Dedifferentiated amniotic fluid mesenchymal stem cell (primary cell): ENCODE measurements around the gene MUC5B.

Experiments used
- DNase-seq: peaks from one replicate; pipeline ENCODE4 v3.0.0-alpha.2; 2016; ENCODE audit errors: extremely low spot score

MUC5B gene

GRCh38 chr11:1267441-1268100 lies 44.7 kb downstream of the MUC5B start:
- no peak for DNase-seq

DNA sequence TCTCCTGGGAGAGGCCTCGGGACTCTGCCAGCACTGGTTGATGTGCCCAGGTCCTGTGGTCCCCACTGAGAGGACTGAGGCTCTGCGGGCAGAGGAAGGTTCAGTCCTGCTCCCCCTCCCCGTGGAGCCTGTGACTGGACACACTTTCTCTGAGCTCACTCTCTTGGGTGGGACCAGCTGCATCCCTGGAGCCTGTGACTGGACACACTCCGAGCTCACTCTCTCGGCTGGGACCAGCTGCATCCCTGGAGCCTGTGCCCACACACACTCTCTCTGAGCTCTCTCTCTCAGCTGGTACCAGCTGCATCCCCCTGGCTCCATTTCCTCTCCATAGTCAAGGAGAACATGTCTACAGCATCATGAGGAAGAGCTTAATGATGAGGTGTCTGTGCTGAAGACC lies 47.1 kb downstream of the MUC5B start:
- no peak for DNase-seq

DNA sequence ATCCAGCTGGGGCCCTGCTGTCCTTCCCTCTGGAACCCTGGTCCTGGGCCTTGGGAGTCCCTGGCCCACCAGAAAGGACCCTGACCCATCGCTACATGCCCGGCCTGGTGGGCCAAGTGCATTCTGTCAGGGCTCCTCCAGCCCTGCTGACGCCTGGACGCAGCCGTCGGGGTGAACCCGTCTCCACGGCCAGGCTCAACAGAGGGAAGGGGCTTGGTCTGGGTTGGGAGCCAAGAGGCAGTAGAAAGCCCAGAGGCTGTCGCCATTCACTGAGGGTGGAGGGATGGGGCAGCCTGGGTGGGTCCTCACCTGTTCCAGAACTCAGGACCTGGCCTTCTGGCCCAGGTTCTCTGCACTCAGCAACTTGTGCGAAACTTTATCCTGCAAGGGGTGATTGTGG lies 47.6 kb downstream of the MUC5B start:
- DNase-seq, result no peak

DNA sequence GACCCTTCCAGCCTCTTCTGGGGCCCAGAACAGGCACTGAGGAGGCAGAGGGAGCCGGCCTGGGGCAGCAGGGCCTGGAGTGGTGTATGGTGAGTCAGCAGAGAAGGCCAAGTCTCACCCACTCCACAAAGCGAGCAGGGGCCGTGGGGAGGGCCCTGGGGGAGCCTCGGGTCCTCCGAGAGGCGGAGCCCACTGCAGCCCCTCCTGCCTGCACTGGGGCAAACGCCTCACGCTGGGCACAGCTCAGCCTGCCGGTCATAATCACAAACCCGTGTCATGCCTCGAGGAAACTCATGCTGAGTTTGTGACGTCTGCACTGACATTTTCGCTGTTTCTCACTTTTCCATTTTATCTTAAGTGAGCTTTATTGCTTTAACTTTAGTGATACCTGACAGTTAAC lies 48.1 kb downstream of the MUC5B start:
- no peak for DNase-seq

GRCh38 chr11:1271406-1271805 lies 48.5 kb downstream of the MUC5B start:
- DNase-seq, result no peak

DNA sequence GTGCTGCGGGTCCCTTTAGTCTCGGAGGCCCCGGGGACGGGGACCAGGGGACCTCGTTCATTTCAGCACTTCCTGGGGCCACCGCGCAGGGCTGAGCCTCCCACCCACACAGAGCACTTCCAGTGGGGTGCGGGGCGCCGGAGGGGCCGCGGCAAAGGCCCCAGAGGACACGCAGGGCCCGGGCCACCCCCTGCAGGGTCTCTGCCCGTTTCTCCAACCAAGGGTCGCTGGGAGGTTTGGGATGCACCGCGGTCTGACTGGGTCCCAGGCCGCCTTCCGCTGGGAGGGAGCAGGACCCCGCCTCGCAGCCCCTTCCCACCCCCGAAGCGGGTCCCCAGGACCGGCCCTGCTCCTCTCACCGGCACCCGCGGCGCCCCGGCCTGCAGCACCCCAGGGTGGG lies 49.1 kb downstream of the MUC5B start:
- DNase-seq, result no peak

DNA sequence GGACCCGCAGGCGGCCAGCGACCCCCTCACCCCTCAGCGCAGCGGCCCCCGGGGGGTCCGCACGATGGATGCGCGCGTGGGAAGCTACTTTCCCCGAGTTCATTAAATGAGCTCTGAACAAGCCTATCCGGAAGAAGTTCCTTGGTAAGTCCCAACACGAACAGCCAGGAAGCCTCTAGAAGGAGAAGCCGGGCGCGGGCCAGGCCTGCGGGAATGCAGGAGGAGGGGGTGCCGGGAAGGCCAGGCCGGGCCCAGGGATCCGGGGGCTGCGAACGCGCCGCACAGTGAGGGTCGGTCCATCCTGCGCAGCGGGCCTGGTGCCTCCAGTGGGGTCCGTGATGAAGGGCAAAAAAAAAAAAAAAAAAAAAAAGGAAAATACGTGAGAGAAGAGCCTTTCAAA lies 49.7 kb downstream of the MUC5B start:
- DNase-seq, result no peak

DNA sequence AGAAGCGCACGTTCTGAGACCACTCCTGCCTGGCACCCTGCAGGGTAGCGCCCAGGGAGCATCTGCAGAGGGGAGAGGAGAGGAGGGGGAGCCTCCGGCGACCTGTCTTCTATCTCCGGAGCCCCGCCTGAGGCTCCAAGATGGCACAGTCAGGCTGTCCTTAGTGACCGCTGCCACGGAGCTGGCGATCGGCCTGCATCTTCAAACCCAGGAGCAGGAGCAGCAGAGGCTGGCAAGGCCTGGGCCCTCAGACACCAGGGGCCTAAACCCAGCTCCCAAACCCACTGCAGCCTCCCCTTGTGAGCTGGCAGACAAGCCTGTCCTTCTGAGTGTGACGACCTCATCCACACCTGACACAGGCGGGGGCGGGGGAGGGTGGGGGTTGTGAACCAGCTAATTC lies 51.6 kb downstream of the MUC5B start:
- DNase-seq, result no peak

DNA sequence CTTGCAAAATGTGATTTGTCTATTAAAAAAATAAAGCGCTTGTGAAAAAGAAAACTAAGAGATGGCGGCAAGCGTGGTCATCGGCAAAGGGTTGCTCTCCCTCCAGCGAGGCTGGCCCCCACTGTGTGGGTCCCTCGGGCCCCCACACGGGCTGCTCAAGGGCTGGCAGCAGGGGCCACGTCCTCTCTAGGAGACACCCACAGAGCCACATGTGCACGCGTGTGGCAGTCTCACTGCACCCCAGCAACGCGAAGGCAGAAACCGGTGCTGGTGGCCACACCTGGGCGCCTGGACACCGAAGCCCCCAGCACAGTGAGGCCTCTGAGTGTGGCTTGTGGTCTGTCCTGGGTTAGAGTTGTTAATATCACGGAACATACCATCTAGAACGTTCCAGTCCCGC lies 52.2 kb downstream of the MUC5B start:
- no peak for DNase-seq

- no peak for DNase-seq
Measured at GRCh38 chr11:1276041-1276790, 53.4 kb downstream of the MUC5B start.

GRCh38 chr11:1276866-1277615 lies 54.2 kb downstream of the MUC5B start:
- no peak for DNase-seq

DNA sequence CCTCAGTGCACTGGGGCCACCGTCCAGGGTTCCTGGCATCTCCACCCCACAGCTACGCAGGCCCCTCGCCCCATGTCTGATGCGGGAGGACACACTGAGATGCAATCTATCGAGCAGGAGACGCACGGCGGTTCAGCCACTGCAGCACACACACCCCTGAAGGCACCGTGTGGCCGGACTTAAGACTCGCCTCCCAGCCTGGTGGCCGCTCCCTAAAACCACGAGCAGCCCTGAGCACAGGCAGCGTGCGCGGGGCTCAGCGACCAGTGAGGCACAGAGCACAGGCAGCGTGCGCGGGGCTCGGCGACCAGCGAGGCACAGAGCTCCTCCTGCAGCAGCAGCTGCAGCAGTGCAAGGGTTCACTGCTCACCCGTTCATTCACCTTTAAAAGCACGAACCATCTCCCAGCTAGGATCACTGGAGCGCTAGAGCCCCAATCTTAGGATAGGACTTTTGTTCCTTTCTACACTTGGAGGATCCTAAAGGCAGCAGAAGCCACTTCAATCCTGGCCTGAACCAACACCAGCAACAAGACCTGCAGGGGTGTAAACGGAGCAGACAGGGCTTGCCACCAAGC lies 55.2 kb downstream of the MUC5B start:
- no peak for DNase-seq

- no peak for DNase-seq
Measured at GRCh38 chr11:1278766-1279673, 56.2 kb downstream of the MUC5B start.

GRCh38 chr11:1279674-1280055 lies 56.8 kb downstream of the MUC5B start:
- DNase-seq, result no peak

DNA sequence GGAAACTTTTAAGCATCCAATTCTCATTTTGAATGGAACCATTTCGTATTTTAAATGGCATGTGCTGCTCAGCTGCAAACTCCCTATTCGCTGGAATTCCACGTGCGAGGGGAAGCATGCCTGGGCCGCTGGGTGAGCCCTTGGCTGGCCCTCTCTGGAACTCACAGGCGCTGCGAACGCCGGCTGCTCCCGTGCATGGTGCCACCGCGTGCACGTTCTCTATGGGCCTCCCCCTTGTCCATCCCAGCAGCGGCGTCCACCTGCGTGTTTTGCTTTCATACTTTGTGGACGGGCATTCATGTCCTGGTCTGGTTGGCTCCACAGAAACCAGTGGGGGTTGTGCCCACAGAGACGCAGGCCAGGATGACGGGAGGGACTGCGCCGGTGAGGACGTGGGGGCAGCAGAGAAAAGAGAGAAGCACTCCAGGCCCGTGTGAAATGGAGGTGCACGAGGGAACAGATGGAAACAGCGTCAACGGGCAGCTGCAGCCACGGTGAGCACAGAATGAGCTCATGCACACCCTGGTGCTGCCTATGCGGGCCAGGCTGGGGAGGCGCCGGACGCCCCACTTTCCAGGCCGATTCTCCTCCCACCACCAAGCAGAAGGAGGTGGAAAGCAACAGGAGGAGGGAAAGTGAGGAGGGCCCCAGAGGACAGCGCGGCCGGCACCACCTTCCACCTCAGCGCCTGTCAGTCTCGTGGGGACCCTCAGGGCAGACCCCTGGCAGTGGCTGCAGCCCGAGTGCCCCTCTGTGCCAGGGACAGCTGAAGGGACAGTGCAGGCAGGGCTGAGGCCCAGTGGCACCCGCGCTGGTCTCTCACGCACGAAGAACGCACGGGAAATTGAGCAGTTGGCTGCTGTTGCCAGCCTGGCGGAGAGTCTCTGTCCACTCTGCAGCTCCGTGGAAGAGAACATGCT lies 57.5 kb downstream of the MUC5B start:
- no peak for DNase-seq

DNA sequence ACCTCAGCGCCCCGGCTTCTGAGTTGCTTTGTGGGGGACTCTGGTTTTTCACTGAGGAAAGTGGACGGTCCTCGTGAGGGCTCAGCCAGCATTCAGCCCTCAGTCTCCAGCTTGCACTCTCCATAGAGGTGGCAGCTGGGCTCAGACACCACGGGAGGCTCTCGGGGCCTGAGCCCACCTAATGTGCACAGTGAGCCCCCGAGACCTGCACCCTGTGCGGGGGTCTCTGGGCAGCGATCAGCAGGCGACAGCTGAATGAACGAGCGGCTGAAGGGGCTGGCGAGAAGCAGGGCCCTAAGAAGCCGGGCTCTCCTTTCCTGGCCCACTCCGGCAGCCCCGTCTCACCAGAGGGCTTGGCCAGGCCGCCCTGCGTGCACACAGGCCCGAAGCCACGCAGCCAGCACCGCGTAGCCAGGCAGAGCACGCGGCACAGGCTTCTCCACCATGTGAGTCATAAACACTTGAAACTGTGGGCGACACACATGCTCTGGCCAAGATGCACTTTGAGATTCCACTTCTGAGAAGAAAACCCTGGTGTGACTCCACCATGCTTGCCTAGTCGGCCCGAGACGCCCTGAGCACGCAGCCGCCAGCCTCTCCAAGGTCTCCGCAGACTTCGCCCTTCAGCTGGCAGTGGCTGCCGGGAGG lies 58.6 kb downstream of the MUC5B start:
- DNase-seq, result no peak

DNA sequence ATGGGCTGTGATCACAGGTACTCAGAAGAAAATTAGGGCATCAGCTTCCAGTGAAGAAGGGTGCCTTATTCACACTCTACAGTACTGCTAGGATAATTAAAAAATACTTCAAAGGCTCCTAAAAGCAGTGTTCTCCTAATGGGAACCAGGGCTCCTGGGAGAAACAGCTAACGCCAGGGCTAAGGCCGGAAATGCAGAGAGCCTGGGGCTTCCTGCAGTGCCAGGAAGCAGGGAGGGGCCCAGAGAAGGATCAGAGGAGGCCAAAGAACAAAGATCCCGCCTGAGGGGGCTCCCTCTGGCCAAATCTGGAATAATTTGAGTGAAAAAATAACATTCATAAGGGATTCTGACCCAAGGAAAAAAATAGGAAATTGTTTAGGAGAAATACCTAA lies 59.1 kb downstream of the MUC5B start:
- DNase-seq, result no peak

- no peak for DNase-seq
Measured at GRCh38 chr11:1283091-1283511, 60.2 kb downstream of the MUC5B start.

- no peak for DNase-seq
Measured at GRCh38 chr11:1283906-1284305, 61.0 kb downstream of the MUC5B start.

DNA sequence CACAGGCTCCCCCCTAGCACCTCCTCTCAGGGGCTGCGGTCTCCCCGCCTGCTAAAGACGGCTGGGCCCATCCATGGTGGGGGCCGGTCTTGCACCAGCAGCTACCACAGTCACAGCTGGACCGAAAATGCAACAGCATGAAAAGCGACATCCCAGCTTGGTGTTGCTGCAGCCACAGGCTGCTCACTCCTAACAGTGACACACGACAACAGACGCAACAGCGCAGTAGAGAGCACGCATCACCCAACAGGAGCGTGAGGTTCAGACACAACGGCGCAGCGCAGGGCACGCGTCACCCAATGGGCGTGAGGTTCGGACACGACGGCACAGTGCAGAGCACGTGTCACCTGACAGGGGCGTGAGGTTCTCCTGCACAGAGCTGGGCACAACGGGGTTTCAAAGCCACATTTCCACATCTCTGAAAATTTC lies 62.5 kb downstream of the MUC5B start:
- DNase-seq, result no peak
